Posterior vena cava (tissue), 2 donors: Measurements from ENCODE around the gene KATNB1. TPM values are rescaled to one million over a fixed set of nuclear protein-coding genes. Genes with fewer than 3 reads are reported as not detected.
"Not testable (repeated sequence)": the region's sequence is repeated elsewhere in the genome, so short reads cannot be mapped to it uniquely, and the experiment has no call there.

Experiments used
- DNase-seq: peaks from one replicate; pipeline ENCODE4 v3.0.0-alpha.2; 2020; ENCODE audit warnings: low spot score
- intact Hi-C, 2 donors: fragments of 100-400 bp; cut with DNase I; formaldehyde crosslinking; loops; one replicate each; pipeline versions ENCODE4 v1.14.1 to v1.14.2; 2022 to 2023
- total RNA-seq, 2 donors: library from RNA; stranded (reverse); fragmentation: NEBNext Ultra II Directional; extraction: Animal tissue kit (Norgen Biotek cat#: 25700); gene quantifications; one replicate each; pipeline ENCODE4 v1.2.1, GENCODE V29; 2021
- donor health status: DM: yes; HTN: yes; CAD: no.
- donor health status: DM: yes; HTN: yes; CAD: no.

KATNB1 gene
- total RNA-seq, 2 donors from 2014 or later, result 9.1 to 12.8 TPM

DNA sequence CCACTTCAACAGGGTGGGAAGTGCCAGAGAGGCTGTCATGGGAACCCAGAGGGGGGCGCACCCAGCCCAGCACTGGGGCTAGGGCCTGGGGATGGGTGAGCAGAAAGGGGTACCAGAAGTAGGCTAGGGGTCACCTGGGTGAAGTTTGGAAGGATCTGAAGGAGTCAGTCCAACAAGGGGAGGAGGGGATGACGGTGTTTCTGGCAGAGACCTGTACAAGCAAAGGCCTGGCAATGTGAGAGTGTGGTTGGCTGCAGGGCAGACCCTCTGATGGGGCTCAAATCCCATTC is 13.4 kb upstream of the KATNB1 start:
- intact Hi-C loops, result no loop called here
- DNase-seq, result peak; percentile 50

DNA sequence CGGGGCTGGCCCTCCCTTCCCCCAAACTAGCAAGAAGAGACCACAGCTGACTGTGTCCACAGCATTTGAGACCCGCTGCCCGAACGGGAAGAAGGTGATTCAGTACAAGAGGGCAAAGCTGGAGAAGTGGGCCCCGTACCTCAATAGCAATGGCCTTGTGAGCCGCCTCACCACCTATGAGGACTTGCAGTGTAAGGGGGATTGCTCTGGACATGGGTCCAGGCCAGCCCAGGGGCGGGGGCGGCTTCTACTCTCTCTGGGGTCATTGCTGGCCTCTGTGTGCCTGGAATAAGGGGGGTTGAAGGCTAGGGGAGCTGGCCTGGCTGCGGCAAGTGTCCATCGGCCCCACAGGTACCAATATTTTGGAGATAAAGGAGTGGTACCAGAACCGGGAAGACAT is 12.9 kb upstream of the KATNB1 start:
- intact Hi-C loops, result no loop called here

DNA sequence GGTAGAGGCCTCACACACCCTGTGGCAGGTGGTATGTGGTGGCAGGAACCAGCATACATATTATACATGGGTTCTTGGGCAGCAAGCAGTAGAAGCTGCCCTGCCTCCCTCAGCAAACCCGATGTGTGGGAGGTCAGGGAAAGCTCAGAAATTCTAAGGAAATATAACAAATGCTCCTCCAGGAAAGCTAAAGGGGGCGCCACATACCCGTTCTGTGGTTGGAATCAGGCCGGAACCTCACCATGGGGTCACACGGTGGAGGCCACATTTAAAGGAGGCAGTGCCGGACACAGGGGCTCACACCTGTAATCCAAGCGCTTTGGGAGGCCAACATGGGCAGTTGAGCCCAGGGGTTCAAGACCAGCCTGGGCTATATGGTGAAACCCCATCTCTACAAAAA is 12.4 kb upstream of the KATNB1 start:
- intact Hi-C loops, result no loop called here
- DNase-seq, result peak; percentile 53

More for the DNA sequence above, 12.9 kb upstream of the KATNB1 start:
- DNase-seq, result peak; percentile 47

DNA sequence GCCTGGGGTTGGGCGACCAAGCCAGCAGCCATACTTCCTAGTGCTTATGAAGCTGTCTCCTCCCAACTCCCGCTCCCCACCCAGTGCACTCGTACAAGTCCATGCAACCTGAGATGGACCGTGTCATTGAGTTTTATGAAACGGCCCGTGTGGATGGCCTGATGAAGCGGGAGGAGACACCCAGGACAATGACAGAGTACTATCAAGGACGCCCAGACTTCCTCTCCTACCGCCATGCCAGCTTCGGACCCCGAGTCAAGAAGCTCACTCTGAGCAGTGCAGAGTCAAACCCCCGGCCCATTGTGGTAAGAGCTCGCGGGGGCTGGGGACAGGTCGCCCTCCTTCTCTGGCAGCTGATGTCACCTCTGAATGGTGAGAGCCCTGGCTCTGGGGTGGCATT is 11.0 kb upstream of the KATNB1 start:
- no peak for DNase-seq
- intact Hi-C loops, result no loop called here

DNA sequence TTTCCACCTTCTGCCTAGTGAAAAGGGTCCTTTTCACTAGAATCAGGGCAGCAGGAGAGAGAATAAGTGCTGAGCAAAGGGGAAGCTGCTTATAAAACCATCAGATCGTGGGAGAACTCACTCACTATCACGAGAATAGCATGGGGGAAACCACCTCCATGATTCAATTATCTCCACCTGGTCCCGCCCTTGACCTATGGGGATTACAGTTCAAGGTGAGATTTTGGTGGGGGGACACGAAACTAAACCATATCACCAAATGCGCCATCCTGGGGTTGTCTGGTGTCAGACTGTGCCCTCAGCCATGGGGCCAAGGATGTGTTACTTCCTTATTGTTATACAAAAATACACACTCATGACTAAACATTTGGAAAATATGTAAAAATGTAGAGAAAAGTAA is 10.4 kb upstream of the KATNB1 start:
- intact Hi-C loops, result no loop called here
- DNase-seq, result no peak

DNA sequence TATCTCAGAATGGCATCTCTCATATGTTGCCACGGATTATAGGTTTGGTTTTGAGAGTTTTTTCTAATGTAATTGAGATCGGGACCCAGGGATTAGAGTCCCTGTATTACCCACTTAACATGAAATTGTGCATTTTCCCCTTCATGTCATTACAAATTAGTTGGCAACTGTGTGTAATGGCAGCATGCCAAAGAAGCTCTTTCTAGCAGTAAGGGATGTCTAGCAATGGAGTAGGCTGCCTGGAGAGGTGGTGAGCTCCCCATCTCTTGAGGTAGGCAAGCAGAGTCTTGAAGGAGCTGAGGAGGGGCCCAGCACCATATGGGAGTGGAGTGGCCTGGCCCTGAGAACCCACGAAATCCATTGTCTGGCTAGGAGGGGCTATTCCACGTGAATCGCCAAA is 10.0 kb upstream of the KATNB1 start:
- intact Hi-C loops, result no loop called here

DNA sequence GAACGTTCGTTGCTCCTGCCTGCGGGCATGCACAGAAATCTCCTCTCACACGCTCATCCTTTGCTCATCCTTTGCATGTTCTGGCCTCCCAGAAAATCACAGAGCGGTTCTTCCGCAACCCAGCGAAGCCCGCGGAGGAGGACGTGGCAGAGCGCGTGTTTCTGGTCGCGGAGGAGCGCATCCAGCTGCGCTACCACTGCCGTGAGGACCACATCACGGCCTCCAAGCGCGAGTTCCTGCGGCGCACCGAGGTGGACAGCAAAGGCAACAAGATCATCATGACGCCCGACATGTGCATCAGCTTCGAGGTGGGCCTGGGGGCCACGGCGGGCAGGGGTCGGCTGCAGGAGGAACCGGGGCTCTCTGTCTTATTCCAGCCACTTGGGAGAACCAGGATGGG is 9.6 kb upstream of the KATNB1 start:
- intact Hi-C loops, result no loop called here
- DNase-seq, result peak; percentile 70

More for the DNA sequence above, 10.0 kb upstream of the KATNB1 start:
- DNase-seq, result no peak

DNA sequence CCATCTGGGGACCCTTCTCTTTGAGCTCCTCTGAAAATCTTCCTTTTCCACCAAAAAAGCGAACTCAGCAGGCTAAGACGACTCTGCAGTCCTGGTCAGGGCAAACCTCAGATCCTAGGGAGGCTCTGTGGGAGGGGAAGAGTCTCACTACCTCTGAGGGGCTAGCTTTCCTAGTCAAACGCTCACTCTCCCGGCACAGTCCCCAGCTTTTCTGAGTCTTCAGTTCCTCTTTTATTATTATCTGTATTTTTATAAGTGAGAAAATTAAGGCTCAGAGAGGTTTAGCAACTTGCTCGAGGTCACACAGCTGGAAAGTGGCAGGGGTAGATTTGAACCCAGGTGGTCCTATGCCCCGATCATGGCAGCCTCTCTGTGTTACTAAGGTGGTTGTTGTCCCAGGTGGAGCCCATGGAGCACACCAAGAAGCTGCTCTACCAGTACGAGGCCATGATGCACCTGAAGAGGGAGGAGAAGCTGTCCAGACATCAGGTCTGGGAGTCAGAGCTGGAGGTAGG is 9.1 kb upstream of the KATNB1 start:
- DNase-seq, result peak; percentile 22
- intact Hi-C loops, result no loop called here

DNA sequence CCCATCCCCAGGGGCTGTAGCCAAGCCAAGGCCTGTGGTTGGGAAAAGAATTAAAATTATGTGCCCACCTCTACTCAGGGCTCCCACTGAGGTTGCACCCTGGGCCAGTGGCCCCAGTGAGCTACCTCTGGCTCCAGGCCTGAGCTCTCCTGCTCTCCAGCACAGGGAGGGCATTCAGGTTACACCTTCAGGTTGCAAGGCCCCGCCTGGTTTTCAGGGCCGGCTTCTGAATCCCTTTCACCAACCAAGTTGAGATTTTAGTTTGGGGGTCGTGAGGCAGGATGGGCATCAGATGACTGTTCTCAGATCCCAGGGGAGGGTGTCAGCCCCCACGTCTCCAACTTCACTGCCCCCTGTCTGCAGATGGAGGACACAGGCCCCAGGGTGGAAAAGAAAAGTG is 8.0 kb upstream of the KATNB1 start:
- DNase-seq, result peak; percentile 73
- intact Hi-C loops, result no loop called here

DNA sequence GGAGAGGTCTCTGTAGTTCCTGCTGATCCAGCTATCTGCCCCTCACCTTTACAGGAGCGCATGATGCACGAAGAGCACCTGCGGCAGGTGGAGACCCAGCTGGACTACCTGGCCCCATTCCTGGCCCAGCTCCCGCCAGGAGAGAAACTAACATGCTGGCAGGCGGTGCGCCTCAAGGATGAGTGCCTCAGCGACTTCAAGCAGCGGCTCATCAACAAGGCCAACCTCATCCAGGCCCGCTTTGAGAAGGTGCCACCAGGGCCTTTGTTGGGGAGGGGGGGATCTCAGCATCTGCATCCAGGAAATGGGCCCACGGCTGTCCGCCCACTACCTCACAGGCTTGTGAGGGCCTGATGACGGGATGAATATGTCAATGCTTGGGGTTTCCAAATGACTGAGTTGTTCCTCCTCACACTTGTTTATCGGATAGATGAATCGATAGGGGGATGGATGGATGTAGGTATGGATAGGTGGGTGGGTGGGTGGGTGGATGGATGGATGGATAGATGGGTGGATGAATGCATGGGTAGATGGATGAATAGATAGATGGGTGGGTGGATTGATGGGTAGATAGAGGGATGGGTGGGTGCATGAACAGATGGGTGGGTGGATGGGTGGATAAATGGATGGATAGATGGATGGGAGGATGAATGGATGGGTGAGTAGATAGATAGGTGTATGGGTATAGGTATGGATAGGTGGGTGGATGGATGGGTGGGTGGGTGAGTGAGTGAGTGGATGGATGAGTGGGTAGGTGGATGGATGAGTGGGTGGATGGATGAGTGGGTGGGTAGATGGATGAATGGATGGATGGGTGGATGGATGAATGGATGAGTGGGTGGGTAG is 7.0 kb upstream of the KATNB1 start:
- intact Hi-C loops, result no loop called here

DNA sequence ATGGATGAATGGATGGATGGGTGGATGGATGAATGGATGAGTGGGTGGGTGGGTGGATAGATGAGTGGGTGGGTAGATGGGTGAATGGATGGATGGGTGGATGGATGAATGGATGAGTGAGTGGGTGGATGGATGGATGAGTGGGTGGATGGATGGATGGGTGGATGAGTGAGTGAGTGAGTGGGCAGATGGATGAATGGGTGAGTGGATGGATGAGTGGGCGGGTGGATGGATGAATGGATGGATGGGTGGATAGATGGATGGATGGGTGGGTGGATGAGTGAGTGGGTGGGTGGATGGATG is 6.4 kb upstream of the KATNB1 start:
- no peak for DNase-seq
- intact Hi-C loops, result no loop called here

More for the DNA sequence above, 7.0 kb upstream of the KATNB1 start:
- peak; percentile 48 for DNase-seq

DNA sequence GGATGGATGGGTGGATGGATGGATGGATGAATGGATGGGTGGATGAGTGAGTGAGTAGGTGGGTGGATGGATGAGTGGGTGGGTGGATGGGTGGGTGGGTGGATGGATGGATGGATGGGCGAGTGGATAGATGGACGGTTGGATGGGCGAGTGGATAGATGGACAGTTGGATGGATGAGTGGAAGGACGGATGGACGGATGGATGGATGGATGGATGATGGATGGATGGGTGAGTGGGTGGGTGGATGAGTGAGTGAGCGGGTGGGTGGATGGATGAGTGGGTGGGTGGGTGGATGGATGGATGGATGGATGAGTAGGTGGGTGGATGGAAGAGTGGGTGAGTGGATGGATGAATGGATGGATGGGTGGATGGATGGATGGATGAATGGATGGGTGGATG is 5.7 kb upstream of the KATNB1 start:
- DNase-seq, result peak; percentile 19
- intact Hi-C loops, result not testable (repeated sequence)

DNA sequence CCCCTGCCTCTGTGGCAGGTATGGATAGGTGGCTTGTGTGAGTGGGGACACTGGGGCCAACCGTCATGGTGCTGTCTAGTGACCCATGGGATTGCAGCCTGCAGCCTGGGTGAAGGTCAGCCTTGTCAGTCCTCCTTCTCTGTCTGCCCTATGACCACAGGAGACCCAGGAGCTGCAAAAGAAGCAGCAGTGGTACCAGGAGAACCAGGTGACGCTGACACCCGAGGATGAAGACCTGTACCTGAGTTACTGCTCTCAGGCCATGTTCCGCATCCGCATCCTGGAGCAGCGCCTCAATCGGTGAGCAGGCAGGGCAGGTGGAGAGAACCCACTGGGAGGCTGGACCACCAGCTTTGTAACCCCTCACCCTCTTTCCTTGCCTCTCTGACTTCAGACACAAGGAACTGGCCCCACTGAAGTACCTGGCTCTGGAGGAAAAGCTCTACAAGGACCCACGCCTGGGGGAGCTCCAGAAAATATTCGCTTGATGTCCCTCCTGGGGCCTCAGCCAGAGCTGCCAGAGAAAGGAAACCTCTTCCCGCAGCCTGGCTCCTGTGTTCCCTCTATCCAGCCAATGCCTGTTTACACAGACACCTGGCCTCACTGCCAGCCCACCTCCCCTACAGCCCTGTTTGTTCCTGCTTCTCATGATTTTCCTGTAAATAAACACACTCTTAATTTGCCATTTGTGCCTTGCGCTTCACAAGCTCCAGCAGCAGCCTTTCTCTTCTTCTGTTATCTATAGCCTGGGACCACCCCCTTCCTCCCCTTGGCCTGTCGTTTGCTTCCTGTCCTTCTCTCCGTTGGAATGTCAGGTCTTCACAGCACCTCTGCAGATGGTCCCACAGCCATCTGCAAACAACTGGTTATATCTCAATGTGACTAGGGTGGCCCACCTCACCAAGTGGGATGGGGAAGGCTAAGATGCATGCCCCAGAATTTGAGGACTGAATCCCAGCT is 4.5 kb upstream of the KATNB1 start:
- intact Hi-C loops, result no loop called here
- peak; percentile 47 for DNase-seq

DNA sequence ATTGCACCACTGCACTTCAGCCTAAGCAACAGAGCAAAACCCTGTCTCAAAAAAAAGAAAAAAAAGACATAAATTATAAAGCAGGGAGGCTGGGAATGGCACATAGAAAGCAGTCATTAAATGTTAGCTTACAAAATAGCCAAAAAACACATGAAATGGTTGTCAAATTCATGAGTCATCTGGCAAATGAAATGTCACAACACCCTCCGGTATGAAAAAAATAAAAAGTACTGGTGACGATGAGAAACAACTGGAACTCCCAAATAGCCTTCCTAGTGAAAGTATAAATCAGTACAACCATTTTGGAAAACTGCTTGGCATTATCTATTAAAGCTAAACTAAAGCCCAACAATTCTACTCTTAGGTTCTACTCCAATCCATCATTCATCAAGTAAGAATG is 3.5 kb upstream of the KATNB1 start:
- intact Hi-C loops, result no loop called here
- no peak for DNase-seq

DNA sequence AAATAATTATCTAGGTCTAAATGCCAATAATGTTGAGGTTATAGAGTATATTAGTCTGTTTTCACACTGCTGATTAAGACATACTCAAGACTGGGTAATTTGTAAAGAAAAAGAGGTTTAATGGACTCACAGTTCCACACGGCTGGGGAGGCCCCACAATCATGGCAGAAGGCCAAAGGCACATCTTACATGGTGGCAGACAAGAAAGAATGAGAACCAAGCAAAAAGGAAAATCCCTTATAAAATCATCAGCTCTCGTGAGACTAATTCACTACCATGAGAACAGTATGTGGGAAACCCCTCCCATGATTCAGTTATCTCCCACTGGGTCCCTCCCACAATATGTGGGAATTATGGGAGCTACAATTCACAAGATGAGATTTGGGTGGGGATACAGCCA is 2.9 kb upstream of the KATNB1 start:
- DNase-seq, result peak; percentile 28
- intact Hi-C loops, result no loop called here

DNA sequence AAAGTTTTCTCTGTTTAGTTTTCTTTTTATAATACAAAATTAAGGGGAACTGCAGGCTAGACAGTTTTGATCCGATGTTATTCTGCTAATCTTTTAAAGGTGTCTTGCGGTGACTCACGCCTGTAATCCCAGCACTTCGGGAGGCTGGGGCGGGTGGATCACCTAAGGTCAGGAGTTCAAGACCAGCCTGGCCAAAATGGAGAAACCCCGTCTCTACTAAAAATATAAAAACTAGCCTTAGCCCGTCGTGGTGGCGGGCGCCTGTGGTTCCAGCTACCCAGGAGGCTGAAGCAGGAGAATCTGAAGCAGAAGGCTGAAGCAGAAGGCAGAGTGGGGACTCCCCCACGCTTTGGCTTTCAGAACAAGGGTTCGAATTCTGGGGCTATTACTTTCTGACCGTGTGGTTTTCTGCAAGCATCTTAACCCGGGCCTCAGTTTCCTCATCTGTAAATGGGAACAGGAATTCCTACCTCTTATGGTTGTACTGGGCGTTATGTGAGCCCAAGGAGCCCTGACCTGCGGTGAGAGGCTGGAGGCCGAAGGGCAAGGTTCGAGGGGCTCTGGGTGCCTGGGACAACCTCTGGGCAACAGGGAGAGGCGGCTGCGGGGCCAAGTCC is 1.2 kb upstream of the KATNB1 start:
- intact Hi-C loops, result no loop called here
- DNase-seq, result peak; percentile 72

DNA sequence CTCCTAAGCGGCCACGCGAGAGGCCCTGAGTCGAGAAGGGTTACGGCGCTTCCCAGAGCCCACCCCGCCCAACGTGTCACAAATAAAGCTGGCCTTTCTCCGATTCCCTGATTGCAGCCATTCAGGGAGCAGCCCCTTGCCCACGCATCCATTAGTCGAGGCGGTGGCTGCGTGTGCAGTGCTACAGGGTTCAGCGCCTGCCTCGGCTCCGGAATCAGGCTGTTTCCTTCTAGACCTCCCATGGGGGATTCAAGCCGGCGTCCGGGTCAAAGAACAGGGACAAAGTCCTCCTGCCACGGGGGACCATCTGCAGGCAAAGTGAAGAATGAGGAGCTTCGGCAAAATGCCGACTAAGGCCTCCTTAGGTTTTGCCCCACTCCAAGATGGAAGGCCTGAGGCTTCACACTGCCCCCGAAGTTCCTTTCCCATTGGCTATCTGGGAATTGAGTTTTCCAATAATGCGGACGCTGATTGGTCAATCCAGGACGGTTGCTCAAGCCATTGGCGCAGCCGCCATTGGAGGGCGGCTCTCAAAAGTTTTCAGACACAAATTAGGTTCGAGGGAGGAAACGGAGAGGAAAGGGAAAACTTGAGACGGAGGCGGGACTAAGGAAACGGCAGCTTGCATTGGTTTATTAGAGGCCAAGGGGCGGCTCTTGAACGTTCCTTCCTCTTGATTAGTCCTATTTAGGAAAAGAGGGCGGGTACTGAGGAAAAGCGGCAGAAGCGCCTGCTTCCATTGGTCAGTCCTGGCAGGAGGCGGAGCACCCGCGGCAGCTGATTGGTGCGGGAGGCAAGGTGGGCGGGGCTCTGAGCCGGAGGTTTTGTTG is 430 bp upstream of the KATNB1 start:
- intact Hi-C loops, result no loop called here
- DNase-seq, result peak; percentile 99

DNA sequence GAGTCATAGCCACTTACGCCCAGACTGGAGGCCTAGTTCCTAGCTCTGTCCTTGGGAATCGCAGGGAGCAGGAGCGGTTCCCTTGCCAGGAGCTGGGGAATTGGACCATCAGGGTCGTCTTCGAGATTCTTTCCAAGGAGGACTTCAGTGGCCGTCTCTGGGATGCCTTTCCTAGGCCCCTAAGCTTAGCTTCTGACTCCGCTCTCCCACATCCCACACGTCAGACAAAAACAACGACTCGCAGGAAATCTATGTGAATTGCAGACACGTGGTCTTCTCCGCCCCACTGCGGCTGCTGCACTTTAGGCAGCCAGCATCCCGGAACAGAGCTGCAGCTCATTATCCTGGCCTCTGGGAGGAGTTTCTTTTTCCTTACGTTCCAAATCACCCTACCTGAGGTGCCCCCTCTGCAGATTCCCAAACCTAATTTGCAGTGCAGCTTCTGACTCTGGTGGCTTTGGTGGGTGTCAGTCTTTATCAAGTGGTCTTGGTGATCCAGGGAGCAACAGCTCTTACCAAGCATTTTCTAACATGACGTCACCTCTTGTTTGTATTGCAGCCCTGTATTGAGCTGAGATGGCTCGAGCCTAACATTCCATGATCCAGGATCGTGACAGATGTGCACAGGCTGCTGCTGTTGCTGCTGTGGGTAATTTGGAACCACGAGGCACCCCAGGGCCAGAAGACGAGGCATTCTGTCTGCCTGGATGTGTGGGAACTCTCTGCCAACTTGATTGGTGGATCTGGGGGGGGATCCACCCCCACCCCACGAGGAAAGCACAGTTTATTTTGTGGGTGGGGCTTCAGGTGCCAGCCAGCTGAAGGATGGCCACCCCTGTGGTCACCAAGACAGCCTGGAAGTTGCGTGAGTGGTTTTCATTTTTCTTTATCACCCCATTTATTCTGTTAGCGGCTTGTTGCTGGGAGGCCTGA is 1.1 kb downstream of the KATNB1 start:
- no peak for DNase-seq
- intact Hi-C loops, result no loop called here
